ENCODE measurements around the gene CHSY3.

CHSY3 gene

DNA sequence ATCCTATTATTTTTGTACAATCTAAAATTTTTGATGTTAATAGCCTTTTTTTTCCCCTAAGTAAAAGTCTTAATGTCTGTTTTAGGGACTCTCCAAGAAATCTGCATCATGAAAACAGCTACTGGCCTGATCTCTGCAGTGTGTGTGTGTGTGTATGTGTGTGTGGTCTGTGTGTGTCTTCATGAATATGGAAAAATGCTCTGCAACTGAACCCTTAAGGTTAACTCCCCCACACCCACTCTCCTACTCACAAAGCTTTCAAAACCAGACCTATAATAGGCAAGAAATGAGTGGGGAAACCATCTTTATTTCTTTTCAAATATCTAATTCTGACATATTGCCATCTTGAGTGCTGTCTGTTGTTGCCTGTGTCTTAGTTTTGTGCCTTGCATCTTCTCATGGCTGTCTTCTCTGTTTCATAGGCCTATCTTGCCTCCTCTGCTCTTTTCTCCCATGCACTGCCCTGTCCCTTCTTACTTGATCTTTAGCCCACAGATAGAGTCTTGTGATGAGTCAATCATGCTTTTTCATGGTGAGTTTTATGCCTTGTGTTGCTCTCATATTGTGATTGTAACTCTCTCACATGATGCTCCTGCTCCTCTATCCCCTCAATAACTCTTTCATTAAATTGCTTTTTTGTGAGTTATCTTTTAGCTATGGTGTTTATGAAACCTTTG, 68.3 kb downstream of the CHSY3 start:
- no peaks in the 10 kb centered on the region for H3K27me3 ChIP-seq (replicated peaks; ENCODE audit: control insufficient read depth, insufficient read depth, low read length, poor library complexity, severe bottlenecking)
- no peaks in the 10 kb centered on the region for H3K36me3 ChIP-seq (ENCODE audit: control insufficient read depth, insufficient read depth, low read length)

GRCh38 chr5:129973716-129974426, 69.6 kb downstream of the CHSY3 start:
- Histone ChIP-seq H3K27ac (ENCODE audit: insufficient read depth, low read length, poor library complexity, severe bottlenecking) (no peak overlapping the region), H3K27me3 (replicated peaks; ENCODE audit: control insufficient read depth, insufficient read depth, low read length, poor library complexity, severe bottlenecking) (no peaks in the 10 kb centered on the region), H3K36me3 (ENCODE audit: control insufficient read depth, insufficient read depth, low read length) (no peaks in the 10 kb centered on the region), H3K4me3 (ENCODE audit: insufficient read depth, low read depth, low read length, poor library complexity, severe bottlenecking) (no peak overlapping the region), H3K4me1 (ENCODE audit: control insufficient read depth, insufficient read depth, low read length, poor library complexity, severe bottlenecking) (no peaks in the 10 kb centered on the region), H3K9me3 (ENCODE audit: control insufficient read depth, low read length) (no peaks in the 10 kb centered on the region)
- DNase-seq = no peak

More for the DNA sequence above, 68.3 kb downstream of the CHSY3 start:
- no peak overlapping the region for H3K4me3 ChIP-seq (ENCODE audit: insufficient read depth, low read depth, low read length, poor library complexity, severe bottlenecking)
- no peak for DNase-seq
- no peaks in the 10 kb centered on the region for H3K9me3 ChIP-seq (ENCODE audit: control insufficient read depth, low read length)
- no peaks in the 10 kb centered on the region for H3K4me1 ChIP-seq (ENCODE audit: control insufficient read depth, insufficient read depth, low read length, poor library complexity, severe bottlenecking)
- H3K27ac ChIP-seq (ENCODE audit: insufficient read depth, low read length, poor library complexity, severe bottlenecking) = no peak overlapping the region

DNA sequence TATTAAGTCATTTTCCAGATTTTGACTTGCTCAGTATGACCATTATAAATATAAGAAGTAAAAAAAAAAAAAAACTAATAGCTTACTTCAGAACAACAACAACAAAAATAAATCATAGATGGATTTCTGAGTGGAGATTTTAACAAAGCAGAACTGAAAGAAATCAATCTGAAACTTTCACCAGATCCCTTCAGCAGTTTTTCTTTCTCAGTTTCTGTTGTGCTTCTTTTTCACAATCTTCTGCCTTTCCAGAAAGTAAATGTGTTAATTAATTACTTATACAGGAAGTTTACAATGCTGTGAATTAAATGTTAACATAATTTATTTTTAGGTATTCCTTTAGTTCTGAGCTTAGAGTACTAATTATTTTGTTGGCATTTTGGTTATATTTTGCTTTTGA, 73.5 kb downstream of the CHSY3 start:
- Histone ChIP-seq H3K27ac (ENCODE audit: insufficient read depth, low read length, poor library complexity, severe bottlenecking) (no peak overlapping the region), H3K9me3 (ENCODE audit: control insufficient read depth, low read length) (no peaks in the 10 kb centered on the region), H3K27me3 (replicated peaks; ENCODE audit: control insufficient read depth, insufficient read depth, low read length, poor library complexity, severe bottlenecking) (no peaks in the 10 kb centered on the region), H3K36me3 (ENCODE audit: control insufficient read depth, insufficient read depth, low read length) (no peaks in the 10 kb centered on the region), H3K4me3 (ENCODE audit: insufficient read depth, low read depth, low read length, poor library complexity, severe bottlenecking) (no peak overlapping the region), H3K4me1 (ENCODE audit: control insufficient read depth, insufficient read depth, low read length, poor library complexity, severe bottlenecking) (no peaks in the 10 kb centered on the region)
- DNase-seq = no peak

DNA sequence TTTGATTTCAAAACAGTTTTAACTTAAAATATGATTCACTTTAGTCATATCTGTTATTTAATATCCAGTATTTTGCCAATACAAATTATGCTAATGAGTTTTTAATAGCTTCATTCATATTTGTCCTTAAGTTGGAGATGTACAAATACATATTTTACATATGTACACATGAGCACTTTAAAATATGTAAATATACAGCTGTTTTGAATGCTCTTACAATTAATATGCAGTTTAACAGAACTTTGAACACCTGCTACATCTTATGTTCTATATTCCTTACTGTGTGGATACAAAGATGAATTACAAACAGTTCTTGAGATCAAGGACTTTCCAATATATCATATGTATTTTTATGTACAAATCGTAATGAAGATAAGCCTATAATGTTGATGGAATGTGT, 74.0 kb downstream of the CHSY3 start:
- no peak for DNase-seq
- H3K9me3 ChIP-seq (ENCODE audit: control insufficient read depth, low read length) = no peaks in the 10 kb centered on the region
- H3K4me1 ChIP-seq (ENCODE audit: control insufficient read depth, insufficient read depth, low read length, poor library complexity, severe bottlenecking) = no peaks in the 10 kb centered on the region
- no peaks in the 10 kb centered on the region for H3K27me3 ChIP-seq (replicated peaks; ENCODE audit: control insufficient read depth, insufficient read depth, low read length, poor library complexity, severe bottlenecking)
- no peak overlapping the region for H3K27ac ChIP-seq (ENCODE audit: insufficient read depth, low read length, poor library complexity, severe bottlenecking)
- H3K4me3 ChIP-seq (ENCODE audit: insufficient read depth, low read depth, low read length, poor library complexity, severe bottlenecking) = no peak overlapping the region
- H3K36me3 ChIP-seq (ENCODE audit: control insufficient read depth, insufficient read depth, low read length) = no peaks in the 10 kb centered on the region

DNA sequence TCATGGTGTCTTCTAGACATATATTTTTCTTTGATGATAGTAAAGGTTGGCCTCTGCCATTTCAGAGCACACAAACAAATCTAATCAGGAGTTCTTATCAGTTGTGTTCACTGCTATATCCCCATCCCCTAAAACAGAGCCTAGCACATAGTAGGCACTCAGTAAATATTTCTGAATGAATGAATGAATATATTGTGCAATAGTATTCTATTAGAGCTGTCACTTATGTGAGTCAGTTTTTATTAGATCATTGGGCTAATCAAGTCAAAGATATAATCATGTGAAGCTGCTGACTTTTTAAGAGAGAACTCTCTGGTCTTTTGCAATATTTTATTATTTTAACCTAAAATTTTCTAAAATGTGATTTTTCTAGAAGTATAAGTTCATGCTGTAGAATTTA, 84.2 kb downstream of the CHSY3 start:
- Histone ChIP-seq H3K27me3 (replicated peaks; ENCODE audit: control insufficient read depth, insufficient read depth, low read length, poor library complexity, severe bottlenecking) (no peaks in the 10 kb centered on the region), H3K36me3 (ENCODE audit: control insufficient read depth, insufficient read depth, low read length) (no peaks in the 10 kb centered on the region), H3K4me1 (ENCODE audit: control insufficient read depth, insufficient read depth, low read length, poor library complexity, severe bottlenecking) (no peaks in the 10 kb centered on the region), H3K4me3 (ENCODE audit: insufficient read depth, low read depth, low read length, poor library complexity, severe bottlenecking) (no peak overlapping the region), H3K27ac (ENCODE audit: insufficient read depth, low read length, poor library complexity, severe bottlenecking) (no peak overlapping the region), H3K9me3 (ENCODE audit: control insufficient read depth, low read length) (no peaks in the 10 kb centered on the region)
- DNase-seq = no peak

- Histone ChIP-seq H3K4me3 (ENCODE audit: insufficient read depth, low read depth, low read length, poor library complexity, severe bottlenecking) (no peak overlapping the region), H3K9me3 (ENCODE audit: control insufficient read depth, low read length) (no peaks in the 10 kb centered on the region), H3K27ac (ENCODE audit: insufficient read depth, low read length, poor library complexity, severe bottlenecking) (no peak overlapping the region), H3K27me3 (replicated peaks; ENCODE audit: control insufficient read depth, insufficient read depth, low read length, poor library complexity, severe bottlenecking) (no peaks in the 10 kb centered on the region), H3K4me1 (ENCODE audit: control insufficient read depth, insufficient read depth, low read length, poor library complexity, severe bottlenecking) (no peaks in the 10 kb centered on the region), H3K36me3 (ENCODE audit: control insufficient read depth, insufficient read depth, low read length) (no peaks in the 10 kb centered on the region)
- no peak for DNase-seq
Observed at GRCh38 chr5:129991780-129992179, 87.5 kb downstream of the CHSY3 start.

DNA sequence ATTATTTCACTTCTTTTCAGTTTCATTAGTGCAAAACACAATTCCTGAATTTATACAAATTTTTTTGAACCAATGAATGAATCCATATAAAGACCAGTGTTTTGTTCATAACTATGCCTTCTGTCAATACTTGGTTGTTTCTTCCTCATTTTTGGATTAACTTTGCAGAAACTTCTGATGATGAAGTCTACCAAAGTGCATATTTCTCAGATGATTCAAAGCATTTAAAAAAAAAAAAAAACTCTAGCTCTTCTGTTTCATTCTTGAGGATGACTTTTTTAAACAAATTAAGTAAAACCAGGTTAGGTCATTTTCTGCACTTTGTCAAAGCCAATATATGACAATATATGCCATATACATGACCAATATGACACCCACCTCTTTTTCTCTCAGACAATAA, 92.6 kb downstream of the CHSY3 start:
- DNase-seq = no peak

GRCh38 chr5:130000460-130000859, 96.2 kb downstream of the CHSY3 start:
- no peaks in the 10 kb centered on the region for H3K4me1 ChIP-seq (ENCODE audit: control insufficient read depth, insufficient read depth, low read length, poor library complexity, severe bottlenecking)
- no peaks in the 10 kb centered on the region for H3K27me3 ChIP-seq (replicated peaks; ENCODE audit: control insufficient read depth, insufficient read depth, low read length, poor library complexity, severe bottlenecking)
- no peak overlapping the region for H3K4me3 ChIP-seq (ENCODE audit: insufficient read depth, low read depth, low read length, poor library complexity, severe bottlenecking)
- H3K36me3 ChIP-seq (ENCODE audit: control insufficient read depth, insufficient read depth, low read length) = no peaks in the 10 kb centered on the region
- DNase-seq = no peak
- no peaks in the 10 kb centered on the region for H3K9me3 ChIP-seq (ENCODE audit: control insufficient read depth, low read length)
- no peak overlapping the region for H3K27ac ChIP-seq (ENCODE audit: insufficient read depth, low read length, poor library complexity, severe bottlenecking)

More for the DNA sequence above, 92.6 kb downstream of the CHSY3 start:
- H3K4me1 ChIP-seq (ENCODE audit: control insufficient read depth, insufficient read depth, low read length, poor library complexity, severe bottlenecking) = no peaks in the 10 kb centered on the region
- no peaks in the 10 kb centered on the region for H3K27me3 ChIP-seq (replicated peaks; ENCODE audit: control insufficient read depth, insufficient read depth, low read length, poor library complexity, severe bottlenecking)
- no peaks in the 10 kb centered on the region for H3K9me3 ChIP-seq (ENCODE audit: control insufficient read depth, low read length)
- H3K36me3 ChIP-seq (ENCODE audit: control insufficient read depth, insufficient read depth, low read length) = no peaks in the 10 kb centered on the region
- H3K4me3 ChIP-seq (ENCODE audit: insufficient read depth, low read depth, low read length, poor library complexity, severe bottlenecking) = no peak overlapping the region
- H3K27ac ChIP-seq (ENCODE audit: insufficient read depth, low read length, poor library complexity, severe bottlenecking) = no peak overlapping the region

DNA sequence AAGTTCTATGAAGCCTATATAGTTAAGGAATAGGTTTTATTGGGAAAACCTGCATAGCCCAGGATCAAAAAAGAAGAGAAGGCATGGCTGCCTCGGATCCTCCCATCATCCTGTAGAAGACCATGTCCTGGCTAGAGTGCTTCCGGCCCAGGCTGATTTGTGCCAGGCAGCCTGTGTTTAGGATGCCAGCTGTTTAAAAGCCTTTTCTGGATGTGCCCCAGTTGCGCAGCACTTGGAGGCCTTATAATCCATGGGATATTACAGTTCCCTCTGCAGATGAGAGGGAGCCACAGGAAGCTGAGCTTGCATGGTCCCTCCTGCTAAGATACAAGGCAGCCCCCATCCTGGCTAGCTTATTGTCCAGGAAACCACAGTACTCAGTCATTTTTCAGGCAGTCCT, 97.9 kb downstream of the CHSY3 start:
- Histone ChIP-seq H3K36me3 (ENCODE audit: control insufficient read depth, insufficient read depth, low read length) (no peaks in the 10 kb centered on the region), H3K27ac (ENCODE audit: insufficient read depth, low read length, poor library complexity, severe bottlenecking) (no peak overlapping the region), H3K4me3 (ENCODE audit: insufficient read depth, low read depth, low read length, poor library complexity, severe bottlenecking) (no peak overlapping the region), H3K9me3 (ENCODE audit: control insufficient read depth, low read length) (no peaks in the 10 kb centered on the region), H3K27me3 (replicated peaks; ENCODE audit: control insufficient read depth, insufficient read depth, low read length, poor library complexity, severe bottlenecking) (no peaks in the 10 kb centered on the region), H3K4me1 (ENCODE audit: control insufficient read depth, insufficient read depth, low read length, poor library complexity, severe bottlenecking) (no peaks in the 10 kb centered on the region)
- DNase-seq = no peak

DNA sequence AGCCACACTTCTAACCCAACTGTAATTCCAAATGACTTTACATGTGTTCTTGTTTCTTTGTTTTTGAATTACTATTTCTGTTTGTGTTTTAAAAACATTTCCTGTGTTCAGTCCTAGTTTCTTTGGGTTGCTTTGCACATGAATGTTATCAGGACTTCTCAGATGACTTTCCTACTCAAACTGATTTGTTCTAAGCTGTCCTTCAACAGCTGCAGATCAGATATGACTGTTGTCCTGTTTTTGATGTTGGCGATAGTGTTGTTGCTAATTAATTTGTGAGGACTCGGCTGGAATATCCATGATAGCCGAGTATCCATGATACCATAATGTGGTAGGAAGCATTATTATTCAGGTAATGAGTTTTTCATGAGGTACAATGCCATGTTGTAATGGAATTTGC, 98.6 kb downstream of the CHSY3 start:
- Histone ChIP-seq H3K4me3 (ENCODE audit: insufficient read depth, low read depth, low read length, poor library complexity, severe bottlenecking) (no peak overlapping the region), H3K27ac (ENCODE audit: insufficient read depth, low read length, poor library complexity, severe bottlenecking) (no peak overlapping the region), H3K27me3 (replicated peaks; ENCODE audit: control insufficient read depth, insufficient read depth, low read length, poor library complexity, severe bottlenecking) (no peaks in the 10 kb centered on the region), H3K36me3 (ENCODE audit: control insufficient read depth, insufficient read depth, low read length) (no peaks in the 10 kb centered on the region), H3K9me3 (ENCODE audit: control insufficient read depth, low read length) (no peaks in the 10 kb centered on the region), H3K4me1 (ENCODE audit: control insufficient read depth, insufficient read depth, low read length, poor library complexity, severe bottlenecking) (no peaks in the 10 kb centered on the region)
- no peak for DNase-seq
